ENCODE results near the gene GTF2F2. TPM values are rescaled to one million over a fixed set of nuclear protein-coding genes. Genes with fewer than 3 reads are reported as not detected.
"Not testable (repeated sequence)": the region's sequence is repeated elsewhere in the genome, so short reads cannot be mapped to it uniquely, and the experiment has no call there.

GTF2F2 gene
- total RNA-seq, 2 donors from 2014 or later: 17.4 to 19.0 TPM

GRCh38 chr13:45166858-45167257 is 46.5 kb downstream of the GTF2F2 start:
- intact Hi-C loops (cut with DNase I, micrococcal nuclease): no loop called here
- ATAC-seq (no peak), DNase-seq (no peak)

GRCh38 chr13:45167611-45168554 is 47.6 kb downstream of the GTF2F2 start:
- ATAC-seq: peak; percentile 96

GRCh38 chr13:45168555-45168930 is 48.2 kb downstream of the GTF2F2 start:
- ATAC-seq: no peak
- no peak for DNase-seq
- intact Hi-C loops (cut with DNase I, micrococcal nuclease): no loop called here

More at GRCh38 chr13:45167611-45168554, 47.6 kb downstream of the GTF2F2 start:
- DNase-seq: peak; percentile 58 to 74
- intact Hi-C loops (cut with DNase I, micrococcal nuclease): no loop called here

- intact Hi-C loops (cut with DNase I, micrococcal nuclease): no loop called here
- ATAC-seq (no peak), DNase-seq (no peak)
Measured at GRCh38 chr13:45174478-45174877, 54.2 kb downstream of the GTF2F2 start.

GRCh38 chr13:45178349-45179162 is 58.2 kb downstream of the GTF2F2 start:
- no peak for DNase-seq
- peak; percentile 44 for ATAC-seq

GRCh38 chr13:45179428-45179827 is 59.1 kb downstream of the GTF2F2 start:
- intact Hi-C loops (cut with DNase I, micrococcal nuclease): no loop called here
- no peak for DNase-seq
- peak; percentile 93 for ATAC-seq

More at GRCh38 chr13:45178349-45179162, 58.2 kb downstream of the GTF2F2 start:
- intact Hi-C loops (cut with DNase I, micrococcal nuclease): no loop called here

- ATAC-seq: no peak
- intact Hi-C loops (cut with DNase I, micrococcal nuclease): no loop called here
Measured at GRCh38 chr13:45180303-45180702, 60.0 kb downstream of the GTF2F2 start.

GRCh38 chr13:45180713-45181601 is 60.6 kb downstream of the GTF2F2 start:
- ATAC-seq (no peak), DNase-seq (no peak)
- intact Hi-C loops (cut with DNase I, micrococcal nuclease): no loop called here

More at GRCh38 chr13:45180303-45180702, 60.0 kb downstream of the GTF2F2 start:
- DNase-seq: no peak

- intact Hi-C loops (cut with DNase I, micrococcal nuclease): no loop called here
- DNase-seq (no peak), ATAC-seq (no peak)
Measured at GRCh38 chr13:45184693-45185092, 64.4 kb downstream of the GTF2F2 start.

- DNase-seq (no peak), ATAC-seq (no peak)
- intact Hi-C loops (cut with DNase I, micrococcal nuclease): no loop called here
Measured at GRCh38 chr13:45185286-45185685, 65.0 kb downstream of the GTF2F2 start.

- ATAC-seq; intact Hi-C loops (cut with DNase I, micrococcal nuclease); DNase-seq: not testable (repeated sequence)
Measured at GRCh38 chr13:45189077-45189476, 68.8 kb downstream of the GTF2F2 start.

- DNase-seq; intact Hi-C loops (cut with DNase I, micrococcal nuclease): not testable (repeated sequence)
- ATAC-seq: peak; percentile 37
Measured at GRCh38 chr13:45189511-45189910, 69.2 kb downstream of the GTF2F2 start.

GRCh38 chr13:45191874-45192273 is 71.6 kb downstream of the GTF2F2 start:
- intact Hi-C loops (cut with DNase I, micrococcal nuclease): loop anchor here in 1 of 2 donors (10.0 kb wide), 1 partner anchor 93 kb away; no protein-coding TSS in a partner anchor
- no peak for DNase-seq
- peak; percentile 68 for ATAC-seq

GRCh38 chr13:45194081-45194939 is 74.0 kb downstream of the GTF2F2 start:
- intact Hi-C loops (cut with DNase I, micrococcal nuclease): loop anchor here in 1 of 2 donors (10.0 kb wide), 1 partner anchor 90 kb away; no protein-coding TSS in a partner anchor
- ATAC-seq (peak; percentile 58), DNase-seq (peak in 1 of 2 donors; percentile 19)

- no peak for ATAC-seq
- DNase-seq: no peak
- intact Hi-C loops (cut with DNase I, micrococcal nuclease): loop anchor here in 1 of 2 donors (10.0 kb wide), 1 partner anchor 89 kb away; no protein-coding TSS in a partner anchor
Measured at GRCh38 chr13:45195421-45195820, 75.1 kb downstream of the GTF2F2 start.

- intact Hi-C loops (cut with DNase I, micrococcal nuclease): loop anchor here in 1 of 2 donors (10.0 kb wide), 1 partner anchor 89 kb away; no protein-coding TSS in a partner anchor
- ATAC-seq (no peak), DNase-seq (no peak)
Measured at GRCh38 chr13:45196096-45196495, 75.8 kb downstream of the GTF2F2 start.

- DNase-seq (no peak), ATAC-seq (no peak)
- intact Hi-C loops (cut with DNase I, micrococcal nuclease): loop anchor here in 1 of 2 donors (10.0 kb wide), 1 partner anchor 88 kb away; no protein-coding TSS in a partner anchor
Measured at GRCh38 chr13:45196622-45197021, 76.3 kb downstream of the GTF2F2 start.

Measured in left colon (tissue), 2 donors.